Measurements from ENCODE around the gene BEND2. TPM values are rescaled to one million over a fixed set of nuclear protein-coding genes. Genes with fewer than 3 reads are reported as not detected.
"Not testable (repeated sequence)": the region's sequence is repeated elsewhere in the genome, so short reads cannot be mapped to it uniquely, and the experiment has no call there.

The BEND2 gene
- total RNA-seq, result not detected
- long read RNA-seq, result 0 reads

GRCh38 chrX:18220786-18221185, at the start of gene BEND2:
Gene BEND2, minus strand, starts transcription at chrX:18220886. Its CDS starts 136 bp downstream, at chrX:18220750.
- Histone ChIP-seq H3K27me3 (no peaks in the 10 kb centered on the region), H3K27ac (no peak within 1 kb of the TSS), H3K36me3 (no peaks in the 10 kb centered on the region), H3K4me3 (no peak within 1 kb of the TSS), H3K9me3 (no peaks in the 10 kb centered on the region), H3K4me1 (no peaks in the 10 kb centered on the region)
- no peak for DNase-seq
- no peak for ATAC-seq
- intact Hi-C loops (cut with DNase I), result no loop called here
- TF ChIP-seq, protein P1, sequence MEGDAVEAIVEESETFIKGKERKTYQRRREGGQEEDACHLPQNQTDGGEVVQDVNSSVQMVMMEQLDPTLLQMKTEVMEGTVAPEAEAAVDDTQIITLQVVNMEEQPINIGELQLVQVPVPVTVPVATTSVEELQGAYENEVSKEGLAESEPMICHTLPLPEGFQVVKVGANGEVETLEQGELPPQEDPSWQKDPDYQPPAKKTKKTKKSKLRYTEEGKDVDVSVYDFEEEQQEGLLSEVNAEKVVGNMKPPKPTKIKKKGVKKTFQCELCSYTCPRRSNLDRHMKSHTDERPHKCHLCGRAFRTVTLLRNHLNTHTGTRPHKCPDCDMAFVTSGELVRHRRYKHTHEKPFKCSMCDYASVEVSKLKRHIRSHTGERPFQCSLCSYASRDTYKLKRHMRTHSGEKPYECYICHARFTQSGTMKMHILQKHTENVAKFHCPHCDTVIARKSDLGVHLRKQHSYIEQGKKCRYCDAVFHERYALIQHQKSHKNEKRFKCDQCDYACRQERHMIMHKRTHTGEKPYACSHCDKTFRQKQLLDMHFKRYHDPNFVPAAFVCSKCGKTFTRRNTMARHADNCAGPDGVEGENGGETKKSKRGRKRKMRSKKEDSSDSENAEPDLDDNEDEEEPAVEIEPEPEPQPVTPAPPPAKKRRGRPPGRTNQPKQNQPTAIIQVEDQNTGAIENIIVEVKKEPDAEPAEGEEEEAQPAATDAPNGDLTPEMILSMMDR (IDR thresholded peaks at IDR 0.05), result no peak

DNA sequence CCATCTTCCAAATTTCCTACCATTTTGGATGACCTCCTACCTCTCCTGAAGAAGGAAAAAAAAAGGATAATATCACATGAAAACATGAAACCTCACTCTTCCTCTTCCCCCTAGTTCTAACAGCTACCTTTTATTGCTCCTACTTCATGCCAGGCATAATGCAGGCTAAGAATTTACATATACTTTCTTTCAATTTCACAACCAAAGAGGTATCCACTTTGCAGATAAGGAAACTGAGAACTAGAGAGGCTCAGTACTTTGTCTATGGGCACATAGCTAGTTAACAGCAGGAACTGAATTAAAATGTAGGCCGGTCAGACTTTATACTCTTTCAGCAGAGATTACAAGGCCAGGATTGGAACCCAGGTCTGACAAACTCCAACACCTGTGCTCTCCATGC, 34.4 kb upstream of the BEND2 start:
- ATAC-seq, result no peak
- TF ChIP-seq, protein P1 (IDR thresholded peaks at IDR 0.05), result no peak
- H3K9me3 ChIP-seq, result no peaks in the 10 kb centered on the region
- DNase-seq, result no peak
- H3K4me1 ChIP-seq, result no peaks in the 10 kb centered on the region
- H3K4me3 ChIP-seq, result no peak overlapping the region
- no peaks in the 10 kb centered on the region for H3K27me3 ChIP-seq
- H3K36me3 ChIP-seq, result no peaks in the 10 kb centered on the region
- intact Hi-C loops (cut with DNase I), result no loop called here
- no peak overlapping the region for H3K27ac ChIP-seq

DNA sequence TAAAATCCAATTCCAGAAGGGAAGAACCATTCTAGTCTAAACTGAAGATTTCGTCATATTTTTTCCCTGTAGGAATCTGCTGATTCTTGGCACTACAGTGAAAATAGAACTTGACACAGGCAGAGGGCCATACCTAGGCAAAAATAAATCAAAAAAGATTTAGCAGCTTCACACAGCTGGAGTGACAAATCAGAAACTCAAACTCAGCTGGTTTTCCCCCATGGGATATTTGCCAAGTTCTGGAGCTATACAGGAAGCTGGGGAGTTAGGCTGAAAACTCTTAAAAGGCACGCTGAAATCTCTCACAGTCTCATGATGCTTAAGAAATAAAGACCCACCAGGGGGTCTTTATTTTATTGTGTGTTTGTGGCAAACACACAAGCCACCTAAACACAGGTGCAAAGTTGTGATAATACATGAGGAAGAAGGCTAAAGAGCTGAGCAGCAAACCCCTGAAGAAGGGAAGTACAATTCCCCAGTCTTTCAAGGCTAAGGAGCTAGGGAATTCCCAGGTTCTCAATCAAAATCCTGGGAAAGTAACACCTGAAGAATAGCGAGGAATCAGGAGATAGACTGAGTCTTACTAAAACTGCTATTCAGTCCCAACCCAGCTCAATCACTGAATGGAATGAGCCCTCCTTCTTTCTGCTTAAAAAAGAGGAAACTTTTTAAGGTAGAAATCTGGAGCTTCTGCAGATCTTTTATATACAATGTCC, 32.1 kb upstream of the BEND2 start:
- intact Hi-C loops (cut with DNase I), result no loop called here
- Histone ChIP-seq H3K36me3 (no peaks in the 10 kb centered on the region), H3K4me3 (no peak overlapping the region), H3K27ac (no peak overlapping the region), H3K27me3 (no peaks in the 10 kb centered on the region), H3K9me3 (no peaks in the 10 kb centered on the region), H3K4me1 (no peaks in the 10 kb centered on the region)
- TF ChIP-seq, protein P1 (IDR thresholded peaks at IDR 0.05), result no peak
- ATAC-seq (no peak), DNase-seq (no peak)

DNA sequence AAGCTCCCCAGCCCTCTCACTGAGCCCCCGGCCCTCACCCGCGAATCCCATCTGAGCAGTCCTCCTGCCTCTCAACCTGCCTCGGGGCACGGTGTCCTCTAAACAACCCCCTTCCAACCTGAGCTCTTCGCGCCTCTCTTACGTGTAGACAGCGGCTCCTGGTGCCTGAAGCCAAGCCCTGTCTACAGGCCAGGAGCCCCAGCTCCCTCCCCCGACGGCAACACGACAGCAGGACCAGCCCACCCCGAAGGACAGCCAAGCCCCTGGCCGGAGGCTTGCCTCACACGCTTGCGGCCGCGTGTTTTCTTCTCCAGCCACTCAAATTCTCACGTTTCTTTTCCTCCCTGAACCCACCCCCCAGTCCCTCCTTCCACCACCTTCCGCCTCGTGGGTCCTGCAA, 9.0 kb upstream of the BEND2 start:
- H3K36me3 ChIP-seq; H3K27ac ChIP-seq; ATAC-seq; intact Hi-C loops (cut with DNase I); H3K4me1 ChIP-seq; H3K9me3 ChIP-seq; DNase-seq; H3K4me3 ChIP-seq; H3K27me3 ChIP-seq: not testable (repeated sequence)

- TF ChIP-seq, protein P1 (IDR thresholded peaks at IDR 0.05), result no peak
- Histone ChIP-seq H3K9me3 (no peaks in the 10 kb centered on the region), H3K4me3 (no peak overlapping the region), H3K36me3 (no peaks in the 10 kb centered on the region), H3K4me1 (no peaks in the 10 kb centered on the region), H3K27me3 (no peaks in the 10 kb centered on the region), H3K27ac (no peak overlapping the region)
- DNase-seq (no peak), ATAC-seq (no peak)
- intact Hi-C loops (cut with DNase I), result no loop called here
Observed at GRCh38 chrX:18228069-18228468, 7.4 kb upstream of the BEND2 start.

- no peak for DNase-seq
- no peak overlapping the region for H3K27ac ChIP-seq
- no peaks in the 10 kb centered on the region for H3K4me1 ChIP-seq
- ATAC-seq, result no peak
- TF ChIP-seq, protein P1 (IDR thresholded peaks at IDR 0.05), result no peak
- intact Hi-C loops (cut with DNase I), result no loop called here
- H3K9me3 ChIP-seq, result no peaks in the 10 kb centered on the region
- no peak overlapping the region for H3K4me3 ChIP-seq
- no peaks in the 10 kb centered on the region for H3K27me3 ChIP-seq
- H3K36me3 ChIP-seq, result no peaks in the 10 kb centered on the region
Observed at GRCh38 chrX:18227458-18227857, 6.8 kb upstream of the BEND2 start.

All from upper lobe of right lung (tissue), 1 donor.